Lower leg skin (tissue), 4 donors: ENCODE results near the gene SHISA5. TPM values are rescaled to one million over a fixed set of nuclear protein-coding genes. Genes with fewer than 3 reads are reported as not detected.

Experiments used
- DNase-seq, 2 donors: peaks; one replicate each; pipeline ENCODE4 v3.0.0-alpha.2; 2019; ENCODE audit warnings: low spot score in 2 of 2
- H3K4me3 ChIP-seq: fragments of 200-600 bp; sonication (generic); 2 replicates; pipeline ENCODE4 v1.5.1; 2017; ENCODE audit warnings: mild to moderate bottlenecking, low read depth; ENCODE audit not compliant: poor library complexity, severe bottlenecking
- POLR2A ChIP-seq, 2 donors: fragments of 450-650 bp; IDR thresholded peaks; one replicate each; pipeline ENCODE4 v1.6.1; 2016 to 2017; ENCODE audit warnings: antibody characterized with exemption in 2 of 2, mild to moderate bottlenecking in 1 of 2, moderate library complexity in 1 of 2
- whole genome bisulfite sequencing, 2 donors: methylation state at CpG; one replicate each; pipeline ENCODE4 v1.1.5; 2018; 5-methylcytosine and 5-hydroxymethylcytosine counted together
- intact Hi-C: fragments of 100-400 bp; cut with DNase I; formaldehyde crosslinking; loops from one replicate; pipeline ENCODE4 v1.15.0; 2023; ENCODE audit warnings: low total_unique reads
- total RNA-seq, 4 donors: library from RNA; depleted of rRNA; stranded (reverse); fragments of >200 nt; gene quantifications; one replicate each; pipeline ENCODE4 v1.1.0, GENCODE V29; 2016
- TF ChIP-seq, protein P1 (sequence below), 3 donors: fragments of 450-650 bp; IDR thresholded peaks; one replicate each; pipeline ENCODE4 v1.5.1; 2016; ENCODE audit warnings: antibody characterized with exemption in 3 of 3, mild to moderate bottlenecking in 3 of 3, moderate library complexity in 2 of 3

SHISA5 gene
- total RNA-seq, 4 donors from 2014 or later, result 64.3 to 93.6 (median 71.0) TPM

GRCh38 chr3:48518069-48518468 is 14.1 kb upstream of the SHISA5 start:
- no peak for DNase-seq
- intact Hi-C loops, result no loop called here
- no peak overlapping the region for H3K4me3 ChIP-seq
- TF ChIP-seq, protein P1, sequence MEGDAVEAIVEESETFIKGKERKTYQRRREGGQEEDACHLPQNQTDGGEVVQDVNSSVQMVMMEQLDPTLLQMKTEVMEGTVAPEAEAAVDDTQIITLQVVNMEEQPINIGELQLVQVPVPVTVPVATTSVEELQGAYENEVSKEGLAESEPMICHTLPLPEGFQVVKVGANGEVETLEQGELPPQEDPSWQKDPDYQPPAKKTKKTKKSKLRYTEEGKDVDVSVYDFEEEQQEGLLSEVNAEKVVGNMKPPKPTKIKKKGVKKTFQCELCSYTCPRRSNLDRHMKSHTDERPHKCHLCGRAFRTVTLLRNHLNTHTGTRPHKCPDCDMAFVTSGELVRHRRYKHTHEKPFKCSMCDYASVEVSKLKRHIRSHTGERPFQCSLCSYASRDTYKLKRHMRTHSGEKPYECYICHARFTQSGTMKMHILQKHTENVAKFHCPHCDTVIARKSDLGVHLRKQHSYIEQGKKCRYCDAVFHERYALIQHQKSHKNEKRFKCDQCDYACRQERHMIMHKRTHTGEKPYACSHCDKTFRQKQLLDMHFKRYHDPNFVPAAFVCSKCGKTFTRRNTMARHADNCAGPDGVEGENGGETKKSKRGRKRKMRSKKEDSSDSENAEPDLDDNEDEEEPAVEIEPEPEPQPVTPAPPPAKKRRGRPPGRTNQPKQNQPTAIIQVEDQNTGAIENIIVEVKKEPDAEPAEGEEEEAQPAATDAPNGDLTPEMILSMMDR (IDR thresholded peaks at IDR 0.05), result no peak
- TF ChIP-seq POLR2A (IDR thresholded peaks at IDR 0.05), result no peak
- 79 to 93% methylated on average over 4 to 6 of the region's 6 CpGs for WGBS, 2 donors

GRCh38 chr3:48516571-48516970 is 12.6 kb upstream of the SHISA5 start:
- no peak for DNase-seq
- intact Hi-C loops, result no loop called here
- TF ChIP-seq, protein P1 (IDR thresholded peaks at IDR 0.05), result no peak
- TF ChIP-seq POLR2A (IDR thresholded peaks at IDR 0.05), result no peak
- WGBS, 2 donors, result 51 to 54% methylated on average over 8 of the region's 8 CpGs
- H3K4me3 ChIP-seq, result no peak overlapping the region

DNA sequence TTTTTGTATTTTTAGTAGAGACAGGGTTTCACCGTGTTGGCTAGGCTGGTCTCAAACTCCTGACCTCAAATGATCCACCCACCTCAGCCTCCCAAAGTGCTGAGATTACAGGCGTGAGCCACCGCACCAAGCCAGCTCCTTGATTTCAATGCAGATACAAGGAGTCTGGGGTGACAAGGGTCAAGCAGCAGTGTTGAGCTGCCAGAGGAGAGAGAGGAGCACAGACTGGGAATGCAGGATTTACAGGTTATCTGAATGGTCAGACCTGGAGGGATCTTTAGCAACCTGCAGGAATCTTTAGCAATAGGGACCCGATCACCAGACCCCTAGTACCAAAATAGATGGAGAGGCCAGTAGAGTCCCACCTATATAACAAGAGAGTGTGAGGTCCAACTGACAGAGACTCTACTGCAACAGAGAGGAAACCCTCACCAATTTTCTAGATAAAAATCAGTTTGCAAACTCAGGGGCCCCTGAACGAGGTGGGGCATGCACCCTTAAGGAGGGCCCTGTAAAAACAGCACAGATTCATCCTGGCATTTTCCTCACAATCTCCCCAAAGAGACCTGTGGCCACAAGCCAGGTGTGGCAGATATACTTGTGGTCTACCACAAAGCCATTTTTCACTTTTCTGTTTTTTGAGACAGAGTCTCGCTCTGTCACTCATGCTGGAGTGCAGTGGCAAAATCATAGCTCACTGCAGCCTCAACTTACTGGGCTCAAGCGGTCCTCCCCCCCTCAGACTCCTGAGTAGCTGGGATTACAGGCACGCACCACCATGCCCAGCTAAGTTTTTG is 10.7 kb upstream of the SHISA5 start:
- intact Hi-C loops, result no loop called here
- TF ChIP-seq, protein P1 (IDR thresholded peaks at IDR 0.05), result no peak
- no peak for TF ChIP-seq POLR2A (IDR thresholded peaks at IDR 0.05)
- H3K4me3 ChIP-seq, result no peak overlapping the region
- no peak for DNase-seq
- WGBS, 2 donors, result 83 to 87% methylated on average over 8 of the region's 8 CpGs

GRCh38 chr3:48511551-48511950 is 7.6 kb upstream of the SHISA5 start:
- intact Hi-C loops, result no loop called here
- TF ChIP-seq, protein P1 (IDR thresholded peaks at IDR 0.05), result no peak
- no peak for TF ChIP-seq POLR2A (IDR thresholded peaks at IDR 0.05)
- no peak overlapping the region for H3K4me3 ChIP-seq
- no peak for DNase-seq
- WGBS, 2 donors, result 89 to 97% methylated on average over 4 of the region's 4 CpGs

- intact Hi-C loops, result no loop called here
- TF ChIP-seq, protein P1 (IDR thresholded peaks at IDR 0.05), result no peak
- no peak for DNase-seq
- 24 to 25% methylated on average over 10 of the region's 10 CpGs for WGBS, 2 donors
- H3K4me3 ChIP-seq, result no peak overlapping the region
Measured at GRCh38 chr3:48507256-48508061, 3.5 kb upstream of the SHISA5 start.
